ENCODE data around the gene JAZF1. TPM values are rescaled to one million over a fixed set of nuclear protein-coding genes. Genes with fewer than 3 reads are reported as not detected.

Gene JAZF1
- total and polyA plus RNA-seq, 9 of the 15 experiments (the other 6 are each of a cell fraction or from before 2014, with no cell fraction given), result 0.04 to 0.64 (median 0.11) TPM; not detected in 3

- FAIRE-seq (no peak), DNase-seq (ENCODE audit: extremely low read depth in 1 of 4, low spot score in 3 of 4) (no peak), ATAC-seq (no peak)
- no peaks in the 10 kb centered on the region for H3K36me3 ChIP-seq (ENCODE audit: control insufficient read depth, insufficient read depth, low read length)
- no TSS peak for BruUV-seq (replicated peaks)
- WGBS (ENCODE audit: insufficient coverage, low coverage, missing lambda C conversion rate), result 2% methylated on average over 4 of the region's 4 CpGs
- CTCF ChIA-PET (ENCODE audit: low intra/inter-chr PET ratio), result no interaction called here
- POLR2A ChIA-PET, result interaction anchor here (1.6 kb wide), 1 partner anchor 9 kb away, joined by 3 read pairs; no protein-coding TSS in a partner anchor
- H3K9me1 ChIP-seq (ENCODE audit: control insufficient read depth, insufficient read depth, low read length), result no peaks in the 10 kb centered on the region
- H2AFZ ChIP-seq (ENCODE audit: low read depth, low read length), result no peak overlapping the region
- in situ Hi-C loops (cut with MboI), result no loop called here
- H3K4me3 ChIP-seq, result no peak overlapping the region
- H3K9ac ChIP-seq (ENCODE audit: insufficient read depth in 1 of 2, low read depth in 2 of 2, low read length in 2 of 2), result no peak overlapping the region
- no peaks in the 10 kb centered on the region for H3K79me2 ChIP-seq (ENCODE audit: control insufficient read depth, insufficient read depth, low read length)
- peaks cover 2 to 22% of the 10 kb centered on the region in 2 experiments; a peak in 4 of 5 replicates for H3K27me3 ChIP-seq (ENCODE audit: control insufficient read depth in 2 of 2, insufficient read depth in 2 of 2, low read length in 2 of 2)
- no peaks in the 10 kb centered on the region for H3K4me1 ChIP-seq (replicated peaks in 1 of 2; ENCODE audit: control insufficient read depth in 2 of 2, insufficient read depth in 2 of 2, low read length in 2 of 2)
- H3K4me2 ChIP-seq (ENCODE audit: insufficient read depth, low read length), result no peak overlapping the region
- intact Hi-C loops (cut with micrococcal nuclease), result no loop called here
- H3K9me3 ChIP-seq (replicated peaks; ENCODE audit: control insufficient read depth, insufficient read depth, low read depth, low read length), result no peaks in the 10 kb centered on the region
- no peaks in the 10 kb centered on the region for H4K20me1 ChIP-seq (replicated peaks; ENCODE audit: control insufficient read depth, insufficient read depth, low read length)
- TF ChIP-seq IRF9 (tag; IDR thresholded peaks at IDR 0.05) (no peak), SP1 (CRISPR knock-in tag; IDR thresholded peaks at IDR 0.05) (no peak), SUPT5H (IDR thresholded peaks at IDR 0.05) (no peak), ARHGAP35 (IDR thresholded peaks at IDR 0.05; ENCODE audit: partially characterized antibody) (no peak), NR3C1 (CRISPR knock-in tag; IDR thresholded peaks at IDR 0.05) (no peak), KLF1 (tag; IDR thresholded peaks at IDR 0.05) (no peak), ETS2 (tag; IDR thresholded peaks at IDR 0.05; ENCODE audit: borderline replicate concordance, poor library complexity, severe bottlenecking) (no peak), MEF2D (tag; conservative IDR thresholded peaks at IDR 0.05; ENCODE audit: low read depth) (no peak), CAMTA2 (CRISPR knock-in tag; conservative IDR thresholded peaks at IDR 0.05) (no peak), GTF2B (IDR thresholded peaks at IDR 0.05; ENCODE audit: extremely low read depth, insufficient read length) (no peak), KDM1A (IDR thresholded peaks at IDR 0.05) (no peak), SIX5 (IDR thresholded peaks at IDR 0.05; ENCODE audit: borderline replicate concordance in 1 of 2, insufficient read depth in 1 of 2, low read depth in 1 of 2, low read length in 2 of 2) (no peak), KDM5B (IDR thresholded peaks at IDR 0.05; ENCODE audit: insufficient replicate concordance, low read depth, low read length) (no peak), ZBTB5 (IDR thresholded peaks at IDR 0.05) (no peak), ETS1 (conservative IDR thresholded peaks at IDR 0.05; ENCODE audit: control insufficient read depth, low read depth, low read length) (no peak), TRIM24 (IDR thresholded peaks at IDR 0.05) (no peak), TAF7 (tag; IDR thresholded peaks at IDR 0.05) (no peak), RUNX1 (IDR thresholded peaks at IDR 0.05; ENCODE audit: low read depth) (no peak), TCF7 (IDR thresholded peaks at IDR 0.05; ENCODE audit: borderline replicate concordance) (no peak)
- H3K27ac ChIP-seq (ENCODE audit: extremely low read depth, low read depth, low read length), result no peak overlapping the region
These were observed 75.8 kb downstream of the JAZF1 start for GRCh38 chr7:28104811-28105210.

Measured in K562 (cell line).